CD14-positive monocyte (primary cell): Measurements from ENCODE around the gene SLC25A21. TPM values are rescaled to one million over a fixed set of nuclear protein-coding genes. Genes with fewer than 3 reads are reported as not detected.
"Not testable (repeated sequence)": the region's sequence is repeated elsewhere in the genome, so short reads cannot be mapped to it uniquely, and the experiment has no call there.

ENCODE experiments used
- DNase-seq, 3 donors: peaks; one replicate each; pipeline ENCODE4 v3.0.0-alpha.2; 2011 to 2022
- H2AFZ ChIP-seq: 2 replicates; pipeline ENCODE4 v1.6.0; 2012; ENCODE audit warnings: mild to moderate bottlenecking, low read depth, low read length, inconsistent platforms; ENCODE audit not compliant: insufficient read depth, poor library complexity, severe bottlenecking
- H3K27ac ChIP-seq, 2 donors: 1 replicate in 1 of 2; 2 replicates in 1 of 2; pipeline ENCODE4 v1.5.1; 2012 to 2013; ENCODE audit warnings: low read length in 2 of 2, control low read depth in 1 of 2, inconsistent platforms in 1 of 2, low read depth in 1 of 2, mild to moderate bottlenecking in 1 of 2
- H3K27me3 ChIP-seq, 2 donors: one replicate each; pipeline versions ENCODE4 v1.6.0 to v1.6.1; 2011 to 2013; ENCODE audit warnings: low read length in 2 of 2; ENCODE audit not compliant: control insufficient read depth in 2 of 2, insufficient read depth in 2 of 2
- H3K36me3 ChIP-seq, 2 donors: replicated peaks in 1 of 2; 1 replicate in 1 of 2; 2 replicates in 1 of 2; pipeline versions ENCODE4 v1.5.1 to v1.6.1; 2012 to 2013; ENCODE audit warnings: low read length in 2 of 2, control low read depth in 1 of 2, inconsistent platforms in 1 of 2, mild to moderate bottlenecking in 1 of 2; ENCODE audit not compliant: insufficient read depth in 2 of 2, control insufficient read depth in 1 of 2
- H3K4me1 ChIP-seq, 2 donors: 1 replicate in 1 of 2; 2 replicates in 1 of 2; pipeline versions ENCODE4 v1.5.1 to v1.6.1; 2012 to 2013; ENCODE audit warnings: low read length in 2 of 2, control low read depth in 1 of 2, inconsistent platforms in 1 of 2, mild to moderate bottlenecking in 1 of 2, moderate library complexity in 1 of 2; ENCODE audit not compliant: insufficient read depth in 2 of 2, control insufficient read depth in 1 of 2
- H3K4me2 ChIP-seq: replicated peaks from 2 replicates; pipeline ENCODE3; 2012; ENCODE audit warnings: low read length, moderate library complexity, mild to moderate bottlenecking; ENCODE audit not compliant: poor library complexity, severe bottlenecking; ENCODE audit errors: extremely low read depth
- H3K4me3 ChIP-seq, 3 experiments: fragments of 200-600 bp in 1 of 3; sonication (generic) in 1 of 3; replicated peaks in 1 of 3; 1 replicate in 2 of 3; 2 replicates in 1 of 3; pipeline ENCODE4 v1.5.1; 2011 to 2013; ENCODE audit warnings: low read length in 3 of 3, mild to moderate bottlenecking in 3 of 3, control low read depth in 2 of 3, low read depth in 2 of 3, inconsistent platforms in 1 of 3, moderate library complexity in 1 of 3
- H3K79me2 ChIP-seq: 2 replicates; pipeline ENCODE4 v1.6.0; 2012; ENCODE audit warnings: mild to moderate bottlenecking, control low read depth, inconsistent platforms, low read length, moderate library complexity; ENCODE audit not compliant: insufficient read depth
- H3K9ac ChIP-seq: 2 replicates; pipeline ENCODE4 v1.6.0; 2017; ENCODE audit warnings: low read length, mild to moderate bottlenecking; ENCODE audit not compliant: insufficient read depth, poor library complexity, severe bottlenecking
- H3K9me3 ChIP-seq, 2 donors: replicated peaks in 1 of 2; 1 replicate in 1 of 2; 2 replicates in 1 of 2; pipeline versions ENCODE4 v1.5.1 to v1.6.1; 2012 to 2013; ENCODE audit warnings: low read length in 2 of 2, control low read depth in 1 of 2; ENCODE audit not compliant: control insufficient read depth in 1 of 2, insufficient read depth in 1 of 2
- H4K20me1 ChIP-seq: 2 replicates; pipeline ENCODE4 v1.6.0; 2012; ENCODE audit warnings: mild to moderate bottlenecking, low read length, control low read depth, moderate library complexity; ENCODE audit not compliant: insufficient read depth
- H3K27ac Mint-ChIP-seq, 7 donors: one replicate each; pipeline ENCODE4 v1.8.0; 2020; ENCODE audit warnings: mild to moderate bottlenecking in 7 of 7, mixed read lengths in 7 of 7, moderate library complexity in 6 of 7, inconsistent platforms in 2 of 7
- H3K27me3 Mint-ChIP-seq, 3 donors: one replicate each; pipeline ENCODE4 v1.8.0; 2021 to 2022; ENCODE audit warnings: low read depth in 3 of 3, mild to moderate bottlenecking in 3 of 3, mixed read lengths in 3 of 3, moderate library complexity in 3 of 3, inconsistent platforms in 1 of 3
- H3K36me3 Mint-ChIP-seq, 2 donors: one replicate each; pipeline ENCODE4 v1.8.0; 2020; ENCODE audit warnings: mixed read lengths in 2 of 2, inconsistent platforms in 1 of 2, mild to moderate bottlenecking in 1 of 2
- H3K4me1 Mint-ChIP-seq: one replicate; pipeline ENCODE4 v1.8.0; 2020; ENCODE audit warnings: mild to moderate bottlenecking, mixed read lengths
- H3K4me3 Mint-ChIP-seq, 2 donors: one replicate each; pipeline ENCODE4 v1.8.0; 2020; ENCODE audit warnings: mild to moderate bottlenecking in 2 of 2, mixed read lengths in 2 of 2, moderate library complexity in 1 of 2
- H3K9me3 Mint-ChIP-seq, 7 donors: one replicate each; pipeline ENCODE4 v1.8.0; 2020 to 2022; ENCODE audit warnings: mixed read lengths in 7 of 7, mild to moderate bottlenecking in 6 of 7, moderate library complexity in 6 of 7, inconsistent platforms in 2 of 7
- WGBS: methylation state at CpG from one replicate; pipeline ENCODE4 v1.1.5; 2013; ENCODE audit warnings: missing lambda C conversion rate; ENCODE audit not compliant: insufficient coverage; 5-methylcytosine and 5-hydroxymethylcytosine counted together
- intact Hi-C, 2 donors: fragments of 100-400 bp; cut with micrococcal nuclease; formaldehyde crosslinking; loops; one replicate each; pipeline versions ENCODE4 v1.15.0 to v1.15.1; 2023
- polyA plus RNA-seq, 3 donors: library from polyadenylated mRNA; depleted of rRNA in 1 of 3; unstranded in 2 of 3; stranded (reverse) in 1 of 3; fragments of 300-500 nt in 2 of 3; fragments of >200 nt in 1 of 3; fragmentation: Illumina TruSeq in 2 of 3; gene quantifications; 1 replicate in 2 of 3; 2 replicates in 1 of 3; pipeline ENCODE4 v1.2.3, GENCODE V29; 2012 to 2021
- TF ChIP-seq, protein P1 (sequence below): fragments of 200-600 bp; IDR thresholded peaks from one replicate; pipeline ENCODE4 v1.8.0; 2022; ENCODE audit warnings: antibody characterized with exemption, mild to moderate bottlenecking

SLC25A21 gene
- polyA plus RNA-seq, 3 donors, result not detected

DNA sequence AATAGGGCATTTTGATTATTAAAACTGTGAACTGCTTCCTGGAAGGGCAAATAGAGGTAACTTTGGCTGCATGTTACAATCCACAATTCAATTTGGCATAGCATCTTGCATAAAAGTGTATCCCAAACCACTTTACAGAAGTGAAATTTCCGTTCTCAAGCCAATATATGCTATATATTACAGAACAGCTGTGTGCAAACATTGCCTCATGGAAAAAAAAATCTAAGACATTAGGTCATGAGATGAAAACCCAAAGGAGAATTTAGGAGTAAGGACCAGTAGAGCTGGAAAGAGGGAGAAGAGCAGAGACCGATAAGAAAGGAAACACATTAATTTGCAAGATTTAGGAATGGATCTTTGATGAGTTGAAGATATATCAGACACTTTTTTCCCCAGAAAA is 271.6 kb downstream of the SLC25A21 start:
- Mint-ChIP-seq H3K36me3 (no peaks in the 10 kb centered on the region), H3K9me3 (peaks cover 5 to 19% (median 13%) of the 10 kb centered on the region in 7 donors), H3K27ac (no peak overlapping the region), H3K4me3 (no peak overlapping the region), H3K4me1 (no peaks in the 10 kb centered on the region), H3K27me3 (no peaks in the 10 kb centered on the region)
- Histone ChIP-seq H3K4me3 (no peak overlapping the region), H4K20me1 (no peaks in the 10 kb centered on the region), H3K79me2 (no peaks in the 10 kb centered on the region), H3K36me3 (no peaks in the 10 kb centered on the region), H3K4me2 (no peak overlapping the region), H3K9ac (no peak overlapping the region), H3K27ac (no peak overlapping the region), H3K27me3 (no peaks in the 10 kb centered on the region), H3K9me3 (peaks cover 5 to 9% of the 10 kb centered on the region in 2 donors), H3K4me1 (no peaks in the 10 kb centered on the region), H2AFZ (no peak overlapping the region)
- no peak for DNase-seq
- WGBS, result no CpG with 5 or more reads among the region's 2 CpGs
- TF ChIP-seq, protein P1, sequence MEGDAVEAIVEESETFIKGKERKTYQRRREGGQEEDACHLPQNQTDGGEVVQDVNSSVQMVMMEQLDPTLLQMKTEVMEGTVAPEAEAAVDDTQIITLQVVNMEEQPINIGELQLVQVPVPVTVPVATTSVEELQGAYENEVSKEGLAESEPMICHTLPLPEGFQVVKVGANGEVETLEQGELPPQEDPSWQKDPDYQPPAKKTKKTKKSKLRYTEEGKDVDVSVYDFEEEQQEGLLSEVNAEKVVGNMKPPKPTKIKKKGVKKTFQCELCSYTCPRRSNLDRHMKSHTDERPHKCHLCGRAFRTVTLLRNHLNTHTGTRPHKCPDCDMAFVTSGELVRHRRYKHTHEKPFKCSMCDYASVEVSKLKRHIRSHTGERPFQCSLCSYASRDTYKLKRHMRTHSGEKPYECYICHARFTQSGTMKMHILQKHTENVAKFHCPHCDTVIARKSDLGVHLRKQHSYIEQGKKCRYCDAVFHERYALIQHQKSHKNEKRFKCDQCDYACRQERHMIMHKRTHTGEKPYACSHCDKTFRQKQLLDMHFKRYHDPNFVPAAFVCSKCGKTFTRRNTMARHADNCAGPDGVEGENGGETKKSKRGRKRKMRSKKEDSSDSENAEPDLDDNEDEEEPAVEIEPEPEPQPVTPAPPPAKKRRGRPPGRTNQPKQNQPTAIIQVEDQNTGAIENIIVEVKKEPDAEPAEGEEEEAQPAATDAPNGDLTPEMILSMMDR, result no peak
- intact Hi-C loops, result no loop called here

DNA sequence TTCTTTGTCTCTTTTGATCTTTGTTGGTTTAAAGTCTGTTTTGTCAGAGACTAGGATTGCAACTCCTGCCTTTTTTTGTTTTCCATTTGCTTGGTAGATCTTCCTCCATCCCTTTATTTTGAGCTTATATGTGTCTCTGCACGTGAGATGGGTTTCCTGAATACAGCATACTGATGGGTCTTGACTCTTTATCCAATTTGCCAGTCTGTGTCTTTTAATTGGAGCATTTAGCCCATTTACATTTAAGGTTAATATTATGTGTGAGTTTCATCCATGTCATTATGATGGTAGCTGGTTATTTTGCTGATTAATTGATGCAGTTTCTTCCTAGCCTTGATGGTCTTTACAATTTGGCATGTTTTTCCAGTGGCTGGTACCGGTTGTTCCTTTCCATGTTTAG is 276.1 kb downstream of the SLC25A21 start:
- H3K4me3 ChIP-seq, H4K20me1 ChIP-seq, H3K27ac Mint-ChIP-seq, H3K36me3 Mint-ChIP-seq, H3K4me1 Mint-ChIP-seq, H3K79me2 ChIP-seq, intact Hi-C loops, H3K27me3 ChIP-seq, H3K9me3 ChIP-seq, H3K4me3 Mint-ChIP-seq, H3K4me1 ChIP-seq, H3K9ac ChIP-seq, DNase-seq, H3K27me3 Mint-ChIP-seq, H2AFZ ChIP-seq, H3K4me2 ChIP-seq, H3K27ac ChIP-seq, H3K36me3 ChIP-seq: not testable (repeated sequence)
- no CpG with 5 or more reads among the region's 2 CpGs for WGBS
- peaks cover 5 to 22% (median 12%) of the 10 kb centered on the region in 7 donors for H3K9me3 Mint-ChIP-seq
